ENCODE data around the gene NKIRAS2. TPM values are rescaled to one million over a fixed set of nuclear protein-coding genes. Genes with fewer than 3 reads are reported as not detected.

The NKIRAS2 gene
- total RNA-seq, 1 experiment from 2014 or later, result 22.4 TPM

DNA sequence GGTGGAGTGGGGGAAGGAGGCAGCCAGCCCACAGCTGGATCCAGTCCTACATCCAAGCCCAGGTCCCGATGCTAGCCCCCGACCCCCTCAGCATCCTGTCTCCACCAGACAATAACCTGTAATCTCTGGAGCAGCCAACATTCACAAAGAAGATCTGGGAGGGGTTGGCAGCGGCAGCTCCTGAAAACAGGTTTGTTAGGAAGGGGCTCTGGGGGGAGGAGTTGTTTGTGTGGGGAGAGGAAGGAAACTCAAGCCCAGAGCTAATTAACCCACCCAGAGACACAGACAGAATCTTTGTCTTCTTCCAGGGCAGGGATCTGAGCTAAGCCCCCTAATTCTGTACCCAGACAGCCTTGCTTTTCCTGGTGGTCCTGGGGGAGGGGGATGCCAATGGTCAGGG lies 35.1 kb downstream of the NKIRAS2 start:
- H3K27me3 ChIP-seq (ENCODE audit: control insufficient read depth, insufficient read depth, low read length), result no peaks in the 10 kb centered on the region
- TF ChIP-seq POLR2AphosphoS5 (IDR thresholded peaks at IDR 0.05; ENCODE audit: low read depth, low read length) (no peak), SIN3A (IDR thresholded peaks at IDR 0.05; ENCODE audit: borderline replicate concordance, insufficient read depth, low read depth, low read length) (no peak), TCF7L2 (IDR thresholded peaks at IDR 0.05; ENCODE audit: low read depth, low read length) (no peak)
- TF ChIP-seq, protein P1, sequence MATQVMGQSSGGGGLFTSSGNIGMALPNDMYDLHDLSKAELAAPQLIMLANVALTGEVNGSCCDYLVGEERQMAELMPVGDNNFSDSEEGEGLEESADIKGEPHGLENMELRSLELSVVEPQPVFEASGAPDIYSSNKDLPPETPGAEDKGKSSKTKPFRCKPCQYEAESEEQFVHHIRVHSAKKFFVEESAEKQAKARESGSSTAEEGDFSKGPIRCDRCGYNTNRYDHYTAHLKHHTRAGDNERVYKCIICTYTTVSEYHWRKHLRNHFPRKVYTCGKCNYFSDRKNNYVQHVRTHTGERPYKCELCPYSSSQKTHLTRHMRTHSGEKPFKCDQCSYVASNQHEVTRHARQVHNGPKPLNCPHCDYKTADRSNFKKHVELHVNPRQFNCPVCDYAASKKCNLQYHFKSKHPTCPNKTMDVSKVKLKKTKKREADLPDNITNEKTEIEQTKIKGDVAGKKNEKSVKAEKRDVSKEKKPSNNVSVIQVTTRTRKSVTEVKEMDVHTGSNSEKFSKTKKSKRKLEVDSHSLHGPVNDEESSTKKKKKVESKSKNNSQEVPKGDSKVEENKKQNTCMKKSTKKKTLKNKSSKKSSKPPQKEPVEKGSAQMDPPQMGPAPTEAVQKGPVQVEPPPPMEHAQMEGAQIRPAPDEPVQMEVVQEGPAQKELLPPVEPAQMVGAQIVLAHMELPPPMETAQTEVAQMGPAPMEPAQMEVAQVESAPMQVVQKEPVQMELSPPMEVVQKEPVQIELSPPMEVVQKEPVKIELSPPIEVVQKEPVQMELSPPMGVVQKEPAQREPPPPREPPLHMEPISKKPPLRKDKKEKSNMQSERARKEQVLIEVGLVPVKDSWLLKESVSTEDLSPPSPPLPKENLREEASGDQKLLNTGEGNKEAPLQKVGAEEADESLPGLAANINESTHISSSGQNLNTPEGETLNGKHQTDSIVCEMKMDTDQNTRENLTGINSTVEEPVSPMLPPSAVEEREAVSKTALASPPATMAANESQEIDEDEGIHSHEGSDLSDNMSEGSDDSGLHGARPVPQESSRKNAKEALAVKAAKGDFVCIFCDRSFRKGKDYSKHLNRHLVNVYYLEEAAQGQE (IDR thresholded peaks at IDR 0.05; ENCODE audit: insufficient read depth in 1 of 2, low read depth in 2 of 2, low read length in 1 of 2), result no peak
- TF ChIP-seq, protein P2, sequence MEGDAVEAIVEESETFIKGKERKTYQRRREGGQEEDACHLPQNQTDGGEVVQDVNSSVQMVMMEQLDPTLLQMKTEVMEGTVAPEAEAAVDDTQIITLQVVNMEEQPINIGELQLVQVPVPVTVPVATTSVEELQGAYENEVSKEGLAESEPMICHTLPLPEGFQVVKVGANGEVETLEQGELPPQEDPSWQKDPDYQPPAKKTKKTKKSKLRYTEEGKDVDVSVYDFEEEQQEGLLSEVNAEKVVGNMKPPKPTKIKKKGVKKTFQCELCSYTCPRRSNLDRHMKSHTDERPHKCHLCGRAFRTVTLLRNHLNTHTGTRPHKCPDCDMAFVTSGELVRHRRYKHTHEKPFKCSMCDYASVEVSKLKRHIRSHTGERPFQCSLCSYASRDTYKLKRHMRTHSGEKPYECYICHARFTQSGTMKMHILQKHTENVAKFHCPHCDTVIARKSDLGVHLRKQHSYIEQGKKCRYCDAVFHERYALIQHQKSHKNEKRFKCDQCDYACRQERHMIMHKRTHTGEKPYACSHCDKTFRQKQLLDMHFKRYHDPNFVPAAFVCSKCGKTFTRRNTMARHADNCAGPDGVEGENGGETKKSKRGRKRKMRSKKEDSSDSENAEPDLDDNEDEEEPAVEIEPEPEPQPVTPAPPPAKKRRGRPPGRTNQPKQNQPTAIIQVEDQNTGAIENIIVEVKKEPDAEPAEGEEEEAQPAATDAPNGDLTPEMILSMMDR (IDR thresholded peaks at IDR 0.05), result no peak
- no peaks in the 10 kb centered on the region for H3K9me3 ChIP-seq (ENCODE audit: control insufficient read depth, insufficient read depth, low read depth, low read length)
- 0 out of 2 replicates have a peak, but pooled peaks cover under 1% of the 10 kb centered on the region for H3K4me1 ChIP-seq (ENCODE audit: control insufficient read depth, insufficient read depth, low read length)
- in situ Hi-C loops (cut with HindIII; ENCODE audit: low pct_unique_long_range_greater_than_20kb, low sequenced_read_pairs), result no loop called here
- ChIA-PET CTCF (interaction anchor here (1.0 kb wide), 1 partner anchor 24 kb away, joined by 4 read pairs; no protein-coding TSS in a partner anchor), POLR2A (no interaction called here)
- H3K36me3 ChIP-seq (ENCODE audit: control insufficient read depth, insufficient read depth, low read length), result no peaks in the 10 kb centered on the region
- ATAC-seq, result no peak
- intact Hi-C loops (cut with micrococcal nuclease; ENCODE audit: unreplicated experiment), result no loop called here
- H3K4me3 ChIP-seq (ENCODE audit: low read depth in 2 of 2, low read length in 2 of 2), result no peak overlapping the region
- BruUV-seq (replicated peaks), result no TSS peak
- no peak for DNase-seq (ENCODE audit: low read depth, low spot score)
- no peak overlapping the region for H3K27ac ChIP-seq (ENCODE audit: low read length)

DNA sequence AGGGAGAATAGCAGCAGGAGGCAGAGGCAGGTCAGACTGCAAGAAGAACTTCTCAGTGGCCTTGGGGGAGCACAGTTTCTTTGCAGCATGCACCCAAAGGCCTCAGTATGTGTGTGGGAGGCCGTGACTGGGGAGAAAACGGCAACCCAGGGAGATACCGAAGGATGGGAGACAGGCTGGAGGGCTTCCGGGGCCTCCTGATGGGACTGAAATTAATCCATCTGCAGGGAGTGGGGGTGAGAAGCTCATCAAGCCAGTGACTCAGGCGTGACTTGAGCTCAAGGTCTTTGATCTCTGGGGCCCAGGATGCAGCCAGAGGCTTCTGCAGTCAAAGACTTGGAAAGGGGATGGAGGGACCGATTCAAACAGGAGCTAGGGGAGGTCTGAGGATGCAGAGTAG lies 35.6 kb downstream of the NKIRAS2 start:
- H3K27ac ChIP-seq (ENCODE audit: low read length), result no peak overlapping the region
- ATAC-seq, result no peak
- DNase-seq (ENCODE audit: low read depth, low spot score), result no peak
- TF ChIP-seq, protein P2 (IDR thresholded peaks at IDR 0.05), result no peak
- TF ChIP-seq, protein P1 (IDR thresholded peaks at IDR 0.05; ENCODE audit: insufficient read depth in 1 of 2, low read depth in 2 of 2, low read length in 1 of 2), result no peak
- TF ChIP-seq SIN3A (IDR thresholded peaks at IDR 0.05; ENCODE audit: borderline replicate concordance, insufficient read depth, low read depth, low read length) (no peak), POLR2AphosphoS5 (IDR thresholded peaks at IDR 0.05; ENCODE audit: low read depth, low read length) (no peak), TCF7L2 (IDR thresholded peaks at IDR 0.05; ENCODE audit: low read depth, low read length) (no peak)
- no peak overlapping the region for H3K4me3 ChIP-seq (ENCODE audit: low read depth in 2 of 2, low read length in 2 of 2)
- H3K9me3 ChIP-seq (ENCODE audit: control insufficient read depth, insufficient read depth, low read depth, low read length), result no peaks in the 10 kb centered on the region
- no peaks in the 10 kb centered on the region for H3K36me3 ChIP-seq (ENCODE audit: control insufficient read depth, insufficient read depth, low read length)
- POLR2A ChIA-PET, result no interaction called here
- H3K27me3 ChIP-seq (ENCODE audit: control insufficient read depth, insufficient read depth, low read length), result no peaks in the 10 kb centered on the region
- in situ Hi-C loops (cut with HindIII; ENCODE audit: low pct_unique_long_range_greater_than_20kb, low sequenced_read_pairs), result no loop called here
- no TSS peak for BruUV-seq (replicated peaks)
- intact Hi-C loops (cut with micrococcal nuclease; ENCODE audit: unreplicated experiment), result no loop called here
- H3K4me1 ChIP-seq (ENCODE audit: control insufficient read depth, insufficient read depth, low read length), result no peaks in the 10 kb centered on the region
- CTCF ChIA-PET, result interaction anchor here (1.0 kb wide), 1 partner anchor 24 kb away, joined by 4 read pairs; no protein-coding TSS in a partner anchor
